H1 (cell line): ENCODE measurements around the gene ANXA3. TPM values are rescaled to one million over a fixed set of nuclear protein-coding genes. Genes with fewer than 3 reads are reported as not detected.

Experiments
- CTCF ChIA-PET: fragments of 300-600 bp; sonication (Branson Sonifier 250); formaldehyde crosslinking; loops from one replicate; lab custom pipeline; 2021; ENCODE audit not compliant: partially characterized antibody; lab: Charles Lee
- POLR2A ChIA-PET: fragments of 300-600 bp; sonication (Branson Sonifier 250); formaldehyde crosslinking; loops from one replicate; lab custom pipeline; 2021; ENCODE audit warnings: inconsistent platforms; ENCODE audit not compliant: partially characterized antibody; lab: Charles Lee
- DNase-seq, 2 experiments: peaks; one replicate each; pipeline versions ENCODE4 v3.0.0 to v3.0.0-alpha.2; 2010 to 2022; ENCODE audit warnings: low spot score in 2 of 2, low read depth in 1 of 2, mixed read lengths in 1 of 2
- FAIRE-seq: peaks from 2 replicates; lab custom pipeline; 2011; peaks lifted over from hg19 to GRCh38; lab: Jason Lieb, UNC
- H2AFZ ChIP-seq: 2 replicates; pipeline ENCODE4 v1.8.1; 2012; ENCODE audit warnings: low read length, inconsistent platforms
- H2AK5ac ChIP-seq: 2 replicates; pipeline ENCODE4 v1.6.1; 2013; ENCODE audit warnings: low read depth, low read length
- H2BK120ac ChIP-seq: replicated peaks from 2 replicates; pipeline ENCODE3; 2013; ENCODE audit warnings: low read depth, low read length, inconsistent platforms
- H2BK12ac ChIP-seq: 2 replicates; pipeline ENCODE4 v1.6.1; 2013; ENCODE audit warnings: low read depth, low read length
- H2BK15ac ChIP-seq: 2 replicates; pipeline ENCODE4 v1.6.1; 2013; ENCODE audit warnings: low read length
- H2BK20ac ChIP-seq: 2 replicates; pipeline ENCODE4 v1.6.1; 2013; ENCODE audit warnings: low read length
- H2BK5ac ChIP-seq: 2 replicates; pipeline ENCODE4 v1.6.1; 2013; ENCODE audit warnings: low read depth, low read length
- H3K14ac ChIP-seq: 2 replicates; pipeline ENCODE4 v1.6.1; 2013; ENCODE audit warnings: inconsistent platforms; ENCODE audit not compliant: insufficient read length
- H3K18ac ChIP-seq: 2 replicates; pipeline ENCODE4 v1.6.1; 2013; ENCODE audit warnings: low read length; ENCODE audit errors: extremely low read depth
- H3K23ac ChIP-seq: 2 replicates; pipeline ENCODE4 v1.6.1; 2013; ENCODE audit warnings: inconsistent platforms; ENCODE audit not compliant: insufficient read length
- H3K23me2 ChIP-seq: 2 replicates; pipeline ENCODE4 v1.6.1; 2013; ENCODE audit warnings: low read depth, low read length
- H3K27ac ChIP-seq: 2 replicates; pipeline ENCODE4 v1.6.1; 2011; ENCODE audit warnings: low read depth, low read length, inconsistent platforms
- H3K27me3 ChIP-seq, 4 experiments: replicated peaks in 1 of 4; 1 replicate in 1 of 4; 2 replicates in 3 of 4; pipeline versions ENCODE4 v1.6.1 to v1.8.1; 2011 to 2013; ENCODE audit warnings: low read length in 3 of 4, mild to moderate bottlenecking in 3 of 4, inconsistent platforms in 2 of 4, mixed read lengths in 2 of 4, moderate library complexity in 1 of 4; ENCODE audit not compliant: control insufficient read depth in 3 of 4, insufficient read depth in 3 of 4; ENCODE audit errors: extremely low read depth in 1 of 4
- H3K36me3 ChIP-seq, 4 experiments: 2 replicates each; pipeline versions ENCODE4 v1.6.1 to v1.8.1; 2011 to 2013; ENCODE audit warnings: mild to moderate bottlenecking in 4 of 4, low read length in 3 of 4, moderate library complexity in 2 of 4, control low read depth in 1 of 4, inconsistent platforms in 1 of 4; ENCODE audit not compliant: insufficient read depth in 4 of 4, control insufficient read depth in 2 of 4
- H3K4ac ChIP-seq: replicated peaks from 2 replicates; pipeline ENCODE3; 2013; ENCODE audit warnings: low read length, low read depth, mixed read lengths, inconsistent platforms; ENCODE audit not compliant: insufficient read length
- H3K4me1 ChIP-seq, 4 experiments: replicated peaks in 1 of 4; 1 replicate in 1 of 4; 2 replicates in 3 of 4; pipeline versions ENCODE4 v1.6.1 to v1.8.1; 2011 to 2013; ENCODE audit warnings: low read length in 3 of 4, inconsistent platforms in 2 of 4, mixed read lengths in 1 of 4; ENCODE audit not compliant: insufficient read depth in 4 of 4, control insufficient read depth in 3 of 4
- H3K4me2 ChIP-seq, 2 experiments: 2 replicates each; pipeline versions ENCODE4 v1.6.1 to v1.8.1; 2011 to 2013; ENCODE audit warnings: low read depth in 2 of 2, low read length in 2 of 2, control low read depth in 1 of 2, inconsistent platforms in 1 of 2, mild to moderate bottlenecking in 1 of 2; ENCODE audit not compliant: insufficient read depth in 1 of 2
- H3K4me3 ChIP-seq, 4 experiments: fragments of 200-600, 300-600 bp in 1 of 4; sonication (generic), shearing (Covaris generic), sonication (Bioruptor Twin) in 1 of 4; 2 replicates each; pipeline versions ENCODE4 v1.5.1 to v1.8.1; 2011 to 2016; ENCODE audit warnings: low read length in 4 of 4, low read depth in 3 of 4, control low read depth in 2 of 4, inconsistent platforms in 2 of 4, mild to moderate bottlenecking in 2 of 4, mixed read lengths in 1 of 4, moderate library complexity in 1 of 4; ENCODE audit not compliant: insufficient read depth in 2 of 4; ENCODE audit errors: extremely low read depth in 1 of 4
- H3K56ac ChIP-seq: replicated peaks from 2 replicates; pipeline ENCODE3; 2013; ENCODE audit warnings: low read depth, mild to moderate bottlenecking, mixed read lengths, low read length, inconsistent platforms; ENCODE audit not compliant: insufficient read length
- H3K79me1 ChIP-seq: 2 replicates; pipeline ENCODE4 v1.6.1; 2013; ENCODE audit warnings: low read depth, low read length, control low read depth
- H3K79me2 ChIP-seq, 2 experiments: 2 replicates each; pipeline versions ENCODE4 v1.6.1 to v1.8.1; 2012 to 2013; ENCODE audit warnings: low read length in 2 of 2, mild to moderate bottlenecking in 2 of 2, inconsistent platforms in 1 of 2; ENCODE audit not compliant: insufficient read depth in 2 of 2, control insufficient read depth in 1 of 2
- H3K9ac ChIP-seq, 4 experiments: replicated peaks in 1 of 4; 1 replicate in 1 of 4; 2 replicates in 3 of 4; pipeline versions ENCODE4 v1.6.1 to v1.8.1; 2011 to 2013; ENCODE audit warnings: low read depth in 3 of 4, low read length in 3 of 4, control low read depth in 2 of 4, mild to moderate bottlenecking in 2 of 4, moderate library complexity in 2 of 4, inconsistent platforms in 1 of 4; ENCODE audit errors: extremely low read depth in 1 of 4
- H3K9me3 ChIP-seq, 2 experiments: 2 replicates each; pipeline versions ENCODE4 v1.6.1 to v1.8.1; 2012 to 2013; ENCODE audit warnings: mild to moderate bottlenecking in 2 of 2, moderate library complexity in 2 of 2, control low read depth in 1 of 2, inconsistent platforms in 1 of 2, low read depth in 1 of 2, low read length in 1 of 2, mixed read lengths in 1 of 2; ENCODE audit not compliant: insufficient read depth in 2 of 2
- H4K20me1 ChIP-seq, 2 experiments: replicated peaks in 1 of 2; 2 replicates each; pipeline versions ENCODE3 to v1.8.1; 2011 to 2013; ENCODE audit warnings: inconsistent platforms in 2 of 2, low read length in 2 of 2, mild to moderate bottlenecking in 1 of 2; ENCODE audit not compliant: insufficient read depth in 2 of 2, control insufficient read depth in 1 of 2
- H4K5ac ChIP-seq: 2 replicates; pipeline ENCODE4 v1.6.1; 2013; ENCODE audit warnings: low read length, low read depth, mixed read lengths, inconsistent platforms; ENCODE audit not compliant: insufficient read length
- H4K8ac ChIP-seq: 2 replicates; pipeline ENCODE4 v1.8.0; 2013; ENCODE audit warnings: mild to moderate bottlenecking, moderate library complexity, low read length, inconsistent platforms; ENCODE audit not compliant: insufficient read depth; ENCODE audit errors: extremely low read depth
- H4K91ac ChIP-seq: replicated peaks from 2 replicates; pipeline ENCODE3; 2013; ENCODE audit warnings: low read length, mixed read lengths, inconsistent platforms; ENCODE audit not compliant: insufficient read length
- ATF2 ChIP-seq: IDR thresholded peaks from 2 replicates; pipeline ENCODE4 v1.6.1; 2012; ENCODE audit warnings: low read length, inconsistent platforms
- EGR1 ChIP-seq: IDR thresholded peaks from 2 replicates; pipeline ENCODE4 v1.6.1; 2011; ENCODE audit warnings: low read depth, low read length, borderline replicate concordance
- JUND ChIP-seq: IDR thresholded peaks from 2 replicates; pipeline ENCODE4 v1.6.1; 2011; ENCODE audit warnings: mild to moderate bottlenecking, improper control_type of control experiment, low read length
- KDM1A ChIP-seq: fragments of 200-600, 300-600 bp; sonication (generic); IDR thresholded peaks from 2 replicates; pipeline ENCODE4 v1.7.1; 2016; ENCODE audit warnings: mild to moderate bottlenecking, low read length, borderline replicate concordance
- KDM5A ChIP-seq: fragments of 200-600 bp; IDR thresholded peaks from 2 replicates; pipeline ENCODE4 v1.7.1; 2012; ENCODE audit warnings: mild to moderate bottlenecking, low read length, inconsistent platforms, mixed read lengths
- RBBP5 ChIP-seq: IDR thresholded peaks from 2 replicates; pipeline ENCODE4 v1.7.1; 2012; ENCODE audit warnings: low read depth, mild to moderate bottlenecking, inconsistent platforms, low read length, moderate library complexity, borderline replicate concordance
- RFX5 ChIP-seq: IDR thresholded peaks from 2 replicates; pipeline ENCODE4 v1.6.1; 2011; ENCODE audit warnings: low read depth, low read length, improper control_type of control experiment, borderline replicate concordance
- RNF2 ChIP-seq: fragments of 200-900, 300-1000 bp; sonication (generic); IDR thresholded peaks from 2 replicates; pipeline ENCODE4 v1.7.1; 2016; ENCODE audit warnings: borderline replicate concordance, low read depth, mild to moderate bottlenecking, antibody characterized with exemption, low read length; ENCODE audit not compliant: poor library complexity, severe bottlenecking; ENCODE audit errors: missing control alignments
- SIN3A ChIP-seq, 2 experiments: IDR thresholded peaks in 1 of 2; conservative IDR thresholded peaks in 1 of 2; 2 replicates each; pipeline ENCODE4 v1.6.1; 2011 to 2012; ENCODE audit warnings: low read length in 2 of 2, improper control_type of control experiment in 1 of 2, low read depth in 1 of 2, mild to moderate bottlenecking in 1 of 2
- TAF7 ChIP-seq: optimal IDR thresholded peaks from 2 replicates; pipeline ENCODE3; 2011; ENCODE audit warnings: low read depth, mild to moderate bottlenecking, inconsistent platforms, low read length, moderate library complexity, borderline replicate concordance
- TEAD4 ChIP-seq: IDR thresholded peaks from 2 replicates; pipeline ENCODE4 v1.6.1; 2012; ENCODE audit warnings: low read depth, low read length, inconsistent platforms, mixed read lengths
- WGBS, 2 experiments: shearing (Covaris generic) in 1 of 2; methylation state at CpG; one replicate each; pipeline versions ENCODE4 v1.1.6 to v1.1.7; 2013 to 2015; ENCODE audit warnings: low lambda C conversion rate in 2 of 2, mixed read lengths in 2 of 2, inconsistent platforms in 1 of 2, low coverage in 1 of 2, missing lambda C conversion rate in 1 of 2; ENCODE audit not compliant: insufficient replicate concordance in 2 of 2, insufficient coverage in 1 of 2, insufficient read length in 1 of 2; ENCODE audit errors: extremely low coverage in 1 of 2, missing lambda C conversion rate in 1 of 2; 5-methylcytosine and 5-hydroxymethylcytosine counted together
- polyA plus RNA-seq, 7 experiments: library from polyadenylated mRNA; depleted of rRNA in 3 of 7; stranded (reverse) in 5 of 7; unstranded in 2 of 7; fragments of >200 nt in 5 of 7; fragments of 200-250 nt in 2 of 7; gene quantifications; 1 replicate in 5 of 7; 2 replicates in 1 of 7; 4 replicates in 1 of 7; pipeline versions ENCODE4 v1.2.1 to v1.2.3, GENCODE V29; 2011 to 2013; ENCODE audit warnings: missing spikeins in 2 of 7, mixed read lengths in 2 of 7
- total RNA-seq: library from RNA; stranded (reverse); fragmentation: NEBNext Ultra II Directional; extraction: Animal tissue kit (Norgen Biotek cat#: 25700); gene quantifications from 2 replicates; pipeline ENCODE4 v1.2.1, GENCODE V29; 2021

ANXA3 gene
- total and polyA plus RNA-seq, 2 of the 8 experiments (the other 6 are each of a cell fraction or from before 2014, with no cell fraction given), result 10.3 to 27.3 TPM

GRCh38 chr4:78519962-78520361 is 31.6 kb upstream of the ANXA3 start:
- 90 to 100% methylated on average over 2 to 3 of the region's 3 CpGs for WGBS, 2 experiments
- Histone ChIP-seq H2BK120ac (no peak overlapping the region), H2AK5ac (no peak overlapping the region)

More at GRCh38 chr4:78519962-78520361, 31.6 kb upstream of the ANXA3 start:
- H3K9me3 ChIP-seq, result no peaks in the 10 kb centered on the region
- POLR2A ChIA-PET, result interaction anchor here (0.9 kb wide), 1 partner anchor 10 kb away, joined by 3 read pairs; no protein-coding TSS in a partner anchor
- H3K4ac ChIP-seq, result no peak overlapping the region
- H3K14ac ChIP-seq, result no peak overlapping the region
- no peak overlapping the region for H3K56ac ChIP-seq
- no peak overlapping the region for H3K4me2 ChIP-seq
- H4K91ac ChIP-seq, result no peak overlapping the region
- H3K23me2 ChIP-seq, result no peaks in the 10 kb centered on the region
- H3K27me3 ChIP-seq, result no peaks in the 10 kb centered on the region
- no peak overlapping the region for H3K9ac ChIP-seq
- H3K23ac ChIP-seq, result no peak overlapping the region
- TF ChIP-seq RBBP5 (no peak), RFX5 (no peak), KDM1A (no peak), EGR1 (no peak), TEAD4 (no peak), SIN3A (conservative IDR thresholded peaks at IDR 0.05 in 1 of 2, IDR thresholded peaks at IDR 0.05 in 1 of 2; ENCODE audit: low read depth in 1 of 2, low read length in 2 of 2) (no peak), KDM5A (no peak), ATF2 (no peak), RNF2 (no peak), TAF7 (no peak), JUND (no peak)
- TF ChIP-seq, all 59 proteins: peak for 0
- no peak overlapping the region for H3K4me3 ChIP-seq
- H3K79me2 ChIP-seq, result no peaks in the 10 kb centered on the region
- FAIRE-seq (no peak), DNase-seq (no peak)
- H2AFZ ChIP-seq, result no peak overlapping the region
- no peak overlapping the region for H2BK20ac ChIP-seq
- H2BK12ac ChIP-seq, result no peak overlapping the region
- H2BK15ac ChIP-seq, result no peak overlapping the region
- peaks cover 4 to 61% (median 36%) of the 10 kb centered on the region in 4 experiments; a peak in 7 of 8 replicates for H3K36me3 ChIP-seq
- no peak overlapping the region for H4K5ac ChIP-seq
- CTCF ChIA-PET, result interaction anchor here (1.7 kb wide), 1 partner anchor 560 kb away, joined by 6 read pairs; no protein-coding TSS in a partner anchor
- no peaks in the 10 kb centered on the region for H3K4me1 ChIP-seq
- H4K20me1 ChIP-seq, result no peaks in the 10 kb centered on the region
- no peak overlapping the region for H3K18ac ChIP-seq
- no peaks in the 10 kb centered on the region for H3K79me1 ChIP-seq
- no peak overlapping the region for H4K8ac ChIP-seq
- no peak overlapping the region for H3K27ac ChIP-seq
- no peak overlapping the region for H2BK5ac ChIP-seq
